Measurements from ENCODE around the gene TTLL12. TPM values are rescaled to one million over a fixed set of nuclear protein-coding genes. Genes with fewer than 3 reads are reported as not detected.
"Not testable (repeated sequence)": the region's sequence is repeated elsewhere in the genome, so short reads cannot be mapped to it uniquely, and the experiment has no call there.

The TTLL12 gene
- total RNA-seq, 2 experiments from 2014 or later: 115 to 118 TPM

DNA sequence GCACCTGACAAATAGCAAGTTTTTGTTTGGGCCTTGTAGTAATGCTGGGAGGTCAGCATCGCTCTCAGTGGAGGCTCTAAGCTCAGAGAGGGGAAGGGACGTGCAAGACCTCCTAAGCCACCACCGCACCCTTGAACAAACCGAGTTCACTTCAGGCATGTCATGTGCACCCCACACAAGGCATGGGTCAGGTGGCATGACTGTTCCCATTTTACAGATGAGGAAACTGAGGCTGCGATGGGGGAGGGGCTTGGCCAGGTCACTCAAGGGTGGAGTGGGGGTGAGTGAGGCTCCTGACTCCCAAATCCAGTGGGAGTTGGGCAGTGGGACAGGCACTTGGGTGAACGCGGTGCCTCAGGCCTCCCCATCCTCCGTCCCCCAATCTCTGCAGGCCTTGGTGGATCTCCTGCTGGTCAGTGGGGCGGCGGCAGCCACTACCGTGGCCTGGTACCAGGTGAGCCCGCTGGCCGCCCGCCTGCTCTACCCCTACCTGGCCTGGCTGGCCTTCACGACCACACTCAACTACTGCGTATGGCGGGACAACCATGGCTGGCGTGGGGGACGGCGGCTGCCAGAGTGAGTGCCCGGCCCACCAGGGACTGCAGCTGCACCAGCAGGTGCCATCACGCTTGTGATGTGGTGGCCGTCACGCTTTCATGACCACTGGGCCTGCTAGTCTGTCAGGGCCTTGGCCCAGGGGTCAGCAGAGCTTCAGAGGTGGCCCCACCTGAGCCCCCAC is 24.4 kb downstream of the TTLL12 start:
- CTCF ChIA-PET: interaction anchor here (0.6 kb wide), 1 partner anchor 19 kb away, joined by 3 read pairs; the partner anchor contains the start of gene MCAT
- POLR2A ChIA-PET: interaction anchor here (0.5 kb wide), 1 partner anchor 1439 kb away, joined by 4 read pairs; no protein-coding TSS in a partner anchor

DNA sequence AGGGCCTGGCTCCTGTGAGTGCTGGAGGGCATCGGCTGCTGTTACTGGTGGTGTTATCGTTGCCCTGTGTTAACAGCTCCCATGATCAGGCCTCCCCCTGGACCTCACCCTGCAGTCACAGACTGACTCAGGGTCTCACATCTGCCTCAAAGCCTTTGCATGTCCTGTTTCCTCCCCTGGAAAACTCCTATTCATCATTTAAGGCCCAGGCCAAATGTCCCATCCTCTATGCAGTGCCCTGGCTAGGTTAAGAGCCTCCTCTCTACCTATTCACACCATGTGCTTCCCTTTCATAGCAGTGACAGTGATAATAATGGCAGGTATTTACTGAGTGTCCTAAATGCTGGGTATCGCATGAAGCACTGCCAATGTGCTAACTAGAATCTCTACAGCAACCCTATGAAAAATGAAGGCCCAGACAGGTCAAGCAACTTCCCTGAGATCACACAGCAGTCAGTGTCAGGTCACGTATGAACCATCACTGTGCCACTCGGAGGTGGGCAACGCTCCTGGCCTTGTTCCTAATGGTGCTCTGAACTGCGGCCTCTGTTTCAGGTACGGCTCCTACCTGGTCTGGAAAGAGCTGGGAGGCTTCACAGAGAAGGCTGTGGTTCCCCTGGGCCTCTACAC is 26.3 kb downstream of the TTLL12 start:
- ChIA-PET CTCF (no interaction called here), POLR2A (interaction anchor here (0.5 kb wide), 1 partner anchor 239 kb away, joined by 8 read pairs; no protein-coding TSS in a partner anchor)

DNA sequence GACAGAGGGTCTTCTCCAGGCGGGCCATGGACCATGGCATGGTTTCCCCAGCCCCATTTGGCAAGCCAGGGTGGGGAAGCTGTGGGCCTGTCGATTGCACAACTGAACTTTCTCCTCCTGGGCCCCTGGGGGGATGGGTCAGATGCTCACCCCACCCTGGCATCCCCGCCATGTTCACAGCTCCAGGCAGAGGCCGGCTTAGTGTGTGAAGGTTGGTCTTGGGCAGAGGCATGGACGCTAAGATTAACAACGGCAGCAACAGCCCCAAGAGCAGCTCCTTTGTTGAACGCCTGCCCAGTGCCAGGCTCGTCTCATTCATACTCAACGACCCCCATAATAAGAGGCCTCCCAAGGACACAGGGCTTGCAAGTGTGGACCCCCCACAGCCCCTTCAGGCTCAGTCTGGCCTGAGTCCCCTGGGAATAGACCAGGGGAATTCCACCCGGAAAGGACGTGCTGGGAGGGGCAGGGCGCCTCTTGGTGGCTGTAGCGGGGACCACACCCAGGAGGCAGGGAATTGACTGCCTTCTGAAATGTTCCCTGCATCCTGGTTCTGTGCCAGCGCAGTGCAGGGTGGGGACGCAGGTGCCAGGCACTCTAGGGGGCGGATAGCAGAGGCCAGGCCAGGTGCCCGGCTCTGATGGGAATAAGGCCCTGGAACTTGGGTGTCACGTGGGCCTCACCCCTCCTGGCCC is 27.3 kb downstream of the TTLL12 start:
- POLR2A ChIA-PET: no interaction called here

DNA sequence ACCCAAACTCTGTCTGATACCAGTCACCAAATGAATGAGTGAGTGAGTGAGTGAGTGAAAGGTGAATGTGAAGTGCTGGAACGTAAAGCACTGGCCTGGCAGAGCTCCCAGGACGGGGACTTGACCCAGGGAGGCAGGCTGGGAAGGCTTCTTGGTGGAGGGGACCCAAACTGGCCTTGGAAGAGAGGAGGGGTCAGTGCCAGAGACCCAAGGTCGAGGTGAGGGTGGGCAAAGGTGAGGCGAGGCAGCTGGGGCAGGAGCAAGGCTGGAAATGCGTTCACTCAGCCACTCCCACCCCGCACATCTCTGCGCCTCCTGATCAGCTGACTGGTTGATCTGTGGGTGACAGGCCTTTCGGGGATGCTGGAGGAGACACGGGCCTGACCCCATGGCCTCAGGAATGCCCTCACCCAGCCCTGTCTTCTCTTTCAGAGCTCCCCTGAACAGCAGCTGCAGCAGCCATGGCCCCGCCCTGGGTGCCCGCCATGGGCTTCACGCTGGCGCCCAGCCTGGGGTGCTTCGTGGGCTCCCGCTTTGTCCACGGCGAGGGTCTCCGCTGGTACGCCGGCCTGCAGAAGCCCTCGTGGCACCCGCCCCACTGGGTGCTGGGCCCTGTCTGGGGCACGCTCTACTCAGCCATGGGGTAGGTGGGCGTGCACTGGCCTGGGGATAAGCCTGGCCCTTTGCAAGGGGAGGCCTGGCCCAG is 28.0 kb downstream of the TTLL12 start:
- ChIA-PET CTCF (no interaction called here), POLR2A (no interaction called here)

More for the DNA sequence above, 27.3 kb downstream of the TTLL12 start:
- CTCF ChIA-PET: no interaction called here

DNA sequence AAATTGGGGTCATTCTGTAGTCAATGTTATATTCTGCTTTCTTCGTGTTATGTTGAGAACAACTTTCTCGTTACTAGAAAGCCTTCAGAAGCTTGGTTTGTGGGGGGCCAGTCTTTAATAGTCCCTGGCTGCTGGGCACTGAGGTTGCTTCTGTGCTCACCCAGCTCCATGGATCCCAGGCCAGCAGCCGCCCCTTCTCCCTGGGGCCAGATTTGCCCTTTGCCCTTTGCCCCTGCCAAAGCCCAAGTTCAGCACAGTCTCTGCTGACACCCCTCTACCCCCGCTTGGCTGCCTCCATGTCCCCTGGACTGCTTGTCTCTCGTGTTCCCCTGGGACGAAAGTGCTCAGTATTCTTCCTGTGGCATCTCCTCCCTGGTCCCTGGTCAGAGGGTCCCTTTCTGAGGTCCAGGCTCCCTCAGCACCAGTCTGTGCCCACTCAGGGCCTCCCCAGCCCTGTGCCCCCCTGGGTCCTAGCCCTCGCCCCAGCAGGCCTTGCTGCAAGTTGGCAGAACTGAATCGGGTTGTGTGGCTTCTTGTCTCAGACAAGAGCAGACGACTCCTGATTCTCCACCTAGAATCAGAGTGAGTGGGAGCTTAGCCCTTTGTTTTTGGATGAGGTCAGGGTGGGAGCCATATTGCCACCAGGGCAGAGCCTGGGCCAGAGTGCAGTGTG is 28.9 kb downstream of the TTLL12 start:
- ChIA-PET CTCF (no interaction called here), POLR2A (no interaction called here)

DNA sequence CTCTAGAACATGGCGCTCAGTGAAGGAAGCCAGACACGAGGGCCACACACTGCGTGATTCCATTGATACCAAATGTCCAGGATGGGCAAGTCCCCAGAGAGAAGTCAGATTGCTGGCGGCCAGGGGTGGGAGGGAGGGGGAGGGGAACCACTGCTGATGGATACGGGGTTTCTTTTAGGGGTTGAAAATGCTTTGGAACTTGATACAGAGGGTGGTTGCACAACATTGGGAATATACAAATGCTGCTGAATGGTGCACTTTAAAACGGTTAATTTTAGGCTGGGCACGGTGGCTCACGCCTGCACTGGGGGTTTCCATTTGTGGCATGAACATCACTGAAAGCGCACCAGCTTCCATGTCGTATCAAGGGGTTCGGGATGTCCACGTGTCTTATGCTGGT is 30.5 kb downstream of the TTLL12 start:
- ChIA-PET POLR2A (no interaction called here), CTCF (no interaction called here)

DNA sequence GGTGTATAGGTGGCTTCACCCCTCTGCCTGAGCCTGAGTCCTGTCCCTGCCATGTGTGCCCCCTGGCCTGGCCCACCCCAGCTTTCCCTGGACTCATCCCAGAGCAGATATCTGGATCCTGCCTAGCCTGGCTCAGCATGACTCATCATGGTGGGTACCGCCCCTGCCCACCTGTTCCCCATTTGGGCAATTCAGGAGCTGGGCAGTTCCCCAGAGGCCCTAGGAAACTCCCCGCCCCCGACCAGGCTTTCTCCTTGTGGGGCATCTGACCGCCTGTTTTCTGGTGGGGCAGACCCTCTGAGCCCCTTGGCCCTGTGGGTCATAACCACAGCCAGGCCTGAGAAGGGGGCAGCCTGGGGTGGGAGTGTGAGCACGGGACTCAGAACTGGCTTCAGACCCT is 31.1 kb downstream of the TTLL12 start:
- CTCF ChIA-PET: no interaction called here
- POLR2A ChIA-PET: no interaction called here

DNA sequence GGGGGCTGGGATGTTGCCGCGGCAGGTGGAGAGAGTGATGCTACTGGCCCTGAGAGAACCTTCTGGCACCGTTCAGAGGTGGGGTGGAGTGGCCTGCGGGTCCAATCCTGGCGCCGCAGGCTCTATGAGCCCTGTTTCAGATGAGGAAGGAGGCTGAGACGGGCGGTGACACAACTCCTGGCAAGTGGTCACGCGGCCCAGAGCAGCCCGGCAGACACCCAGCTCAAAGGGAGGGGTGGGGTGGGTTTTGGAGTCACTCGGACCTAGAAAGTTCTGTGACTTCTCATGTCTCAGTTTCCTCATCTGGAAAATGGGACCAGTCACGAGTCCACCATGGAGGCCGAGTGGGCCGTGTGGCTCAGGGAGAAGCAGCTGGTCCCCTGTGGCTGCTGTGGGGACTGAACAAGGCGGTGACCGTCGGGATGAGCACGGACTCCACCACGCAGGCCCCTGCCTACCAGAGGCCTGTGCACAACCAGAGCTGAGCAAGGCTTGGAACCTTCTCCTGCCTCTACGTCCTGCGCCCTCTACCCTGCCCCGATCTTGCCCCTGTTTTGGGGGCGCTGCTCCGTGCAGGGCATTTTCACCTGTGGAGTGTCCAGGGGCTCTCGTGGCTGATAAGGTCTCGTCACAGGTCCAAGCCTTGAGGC is 31.9 kb downstream of the TTLL12 start:
- ChIA-PET CTCF (interaction anchor here (0.5 kb wide), 1 partner anchor 345 kb away, joined by 3 read pairs; no protein-coding TSS in a partner anchor), POLR2A (no interaction called here)

DNA sequence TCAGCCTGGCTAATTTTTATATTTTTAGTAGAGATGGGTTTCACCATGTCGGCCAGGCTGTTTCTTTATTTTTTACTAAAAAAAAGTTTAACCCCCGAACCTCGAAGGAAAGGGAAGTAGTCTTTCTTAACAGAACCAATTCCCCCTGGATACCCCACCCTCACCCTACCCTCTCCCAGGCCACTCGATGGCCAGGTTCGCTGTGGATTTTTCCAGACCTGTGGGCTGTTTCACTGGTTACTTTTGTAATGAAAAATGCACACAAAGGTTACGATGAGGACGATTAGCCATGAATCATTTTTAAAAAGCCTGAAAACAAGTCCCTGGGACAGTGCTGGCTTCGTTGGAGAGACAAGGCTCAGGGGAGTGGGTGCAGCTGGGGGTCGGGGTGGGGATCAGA is 33.0 kb downstream of the TTLL12 start:
- ChIA-PET POLR2A (interaction anchor here (0.6 kb wide), 1 partner anchor 1551 kb away, joined by 3 read pairs; no protein-coding TSS in a partner anchor), CTCF (no interaction called here)

DNA sequence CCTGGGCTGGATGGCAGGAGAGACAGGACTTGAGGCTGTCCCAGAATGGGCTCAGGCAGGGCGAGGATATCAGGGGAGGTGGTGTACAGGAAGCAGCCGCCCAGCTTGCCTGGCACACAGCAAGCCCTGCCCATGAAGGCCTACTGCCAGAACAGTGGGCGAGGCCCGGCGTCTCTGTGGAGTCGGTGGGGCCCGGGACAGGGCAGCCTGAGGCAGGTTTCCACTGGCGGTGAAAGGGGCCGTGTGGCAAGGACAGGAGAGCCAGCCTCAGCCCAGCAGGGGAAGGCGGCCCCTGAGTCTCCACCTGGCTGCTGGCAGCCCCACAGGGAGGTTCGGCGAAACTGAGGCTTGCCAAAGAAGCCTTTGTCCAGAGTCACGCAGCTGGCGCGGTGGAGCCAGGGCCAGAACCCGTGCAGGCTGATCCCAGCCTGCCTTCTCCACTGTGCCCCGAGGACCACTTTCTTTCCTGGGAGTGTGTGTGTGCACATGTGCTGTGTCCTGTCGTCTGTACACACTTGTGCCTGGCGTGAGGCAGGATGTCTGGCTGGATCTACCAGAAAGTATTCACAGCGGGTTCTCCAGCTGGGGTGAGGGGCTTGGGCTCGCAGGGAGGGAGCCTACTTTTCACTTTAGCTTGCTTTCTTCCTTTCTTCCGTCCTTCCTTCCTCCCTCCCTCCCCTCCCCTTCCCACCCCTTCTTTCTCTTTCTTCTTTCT is 34.4 kb downstream of the TTLL12 start:
- ChIA-PET POLR2A (interaction anchor here (0.6 kb wide), 1 partner anchor 13 kb away, joined by 11 read pairs; no protein-coding TSS in a partner anchor), CTCF (interaction anchor here (0.6 to 1.3 kb wide), 2 partner anchors 24 to 45 kb away, joined by 3 to 5 read pairs; no protein-coding TSS in a partner anchor)

DNA sequence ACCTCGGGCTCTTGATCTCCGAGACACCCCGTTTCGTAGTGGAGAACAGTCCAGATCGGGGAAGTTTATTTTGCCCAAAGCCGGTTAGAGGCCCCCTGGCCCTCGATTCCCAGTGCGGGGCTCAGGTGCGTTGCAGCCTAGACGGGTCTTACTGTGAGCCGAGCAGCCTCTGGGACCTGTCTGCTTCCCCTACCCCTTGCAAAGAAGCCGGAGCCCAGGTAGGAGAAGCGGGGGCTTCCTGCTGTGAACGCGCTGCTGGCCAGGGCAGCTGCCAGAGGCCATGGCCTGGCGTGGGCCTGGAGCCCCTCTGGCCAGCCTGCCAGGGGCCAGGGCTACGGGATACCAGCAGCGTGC is 35.0 kb downstream of the TTLL12 start:
- POLR2A ChIA-PET: interaction anchor here (0.6 kb wide), 1 partner anchor 13 kb away, joined by 11 read pairs; no protein-coding TSS in a partner anchor

DNA sequence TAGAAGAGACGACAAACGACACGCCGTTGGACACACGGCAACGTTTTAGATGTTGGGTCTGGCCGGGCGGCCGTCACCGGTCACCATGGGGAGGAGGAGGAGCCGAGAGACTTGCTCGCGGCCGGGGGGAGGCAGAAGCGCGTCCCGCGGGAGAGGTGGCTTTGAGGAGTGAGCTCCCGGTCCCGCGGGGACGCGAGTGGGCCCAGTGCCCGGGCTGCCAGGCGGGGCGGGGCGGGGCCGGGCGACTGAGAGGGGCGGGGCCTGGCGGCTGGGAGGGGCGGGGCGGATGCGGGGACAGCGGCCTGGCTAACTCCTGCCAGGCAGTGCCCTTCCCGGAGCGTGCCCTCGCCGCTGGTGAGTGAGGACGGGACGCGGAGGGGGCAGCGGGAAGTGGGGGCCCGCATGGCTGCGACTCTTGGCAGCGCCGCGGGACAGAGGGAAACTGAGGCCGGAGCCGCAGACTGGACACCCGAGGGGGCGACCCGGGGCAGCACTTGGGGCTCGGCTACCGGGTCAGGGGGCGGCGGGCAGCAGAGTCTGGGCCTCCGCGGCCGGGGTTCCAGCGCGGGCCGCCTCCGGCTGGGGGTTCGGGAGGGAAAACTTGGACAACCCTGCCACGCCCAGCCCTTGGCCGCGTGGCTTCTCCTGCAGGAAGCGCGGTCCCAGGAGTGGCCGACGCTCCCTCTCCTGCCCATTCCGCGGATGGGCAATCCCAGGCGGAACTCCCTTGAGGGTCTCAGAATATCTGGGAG is 35.5 kb downstream of the TTLL12 start, which contains the start of gene TSPO:
Gene TSPO, plus strand, starts transcription at position 309 of the 752 bp plus-strand sequence. CDS start 7,680 bp downstream, outside the sequence.
- POLR2A ChIA-PET: interaction anchor here (0.6 to 1.3 kb wide), 3 partner anchors 9 to 36 kb away, joined by 5 to 11 read pairs (median 6); no protein-coding TSS in a partner anchor
- CTCF ChIA-PET: interaction anchor here (0.6 kb wide), 1 partner anchor 25 kb away, joined by 5 read pairs; no protein-coding TSS in a partner anchor

More for the DNA sequence above, 35.0 kb downstream of the TTLL12 start:
- CTCF ChIA-PET: interaction anchor here (0.6 to 1.3 kb wide), 2 partner anchors 24 to 44 kb away, joined by 3 to 5 read pairs; no protein-coding TSS in a partner anchor

DNA sequence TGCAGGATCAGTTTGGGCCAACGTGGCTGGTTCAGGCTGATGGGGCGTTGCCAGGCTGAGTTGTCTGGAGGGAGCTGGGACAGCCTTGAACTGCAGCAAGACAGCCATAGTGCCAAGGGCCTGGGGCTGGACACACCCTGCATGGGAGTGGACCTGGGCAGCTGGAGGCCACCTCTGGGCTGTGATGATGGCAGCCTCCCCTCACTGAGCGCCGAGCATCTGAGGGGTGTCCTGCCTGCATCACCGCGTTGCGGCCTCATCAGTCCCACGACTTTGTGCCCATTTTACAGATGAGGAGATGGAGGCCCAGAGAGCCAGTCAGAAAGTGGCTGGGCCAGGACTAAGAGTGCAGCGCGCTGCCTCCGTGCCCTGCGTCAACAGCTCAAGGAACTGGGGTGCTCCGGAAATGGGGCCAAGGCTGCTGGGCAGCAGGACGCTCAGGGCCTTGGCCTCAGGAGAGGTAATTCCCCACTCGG is 36.2 kb downstream of the TTLL12 start:
- ChIA-PET CTCF (no interaction called here), POLR2A (interaction anchor here (1.0 to 1.3 kb wide), 2 partner anchors 8 to 37 kb away, joined by 5 to 6 read pairs; no protein-coding TSS in a partner anchor)

DNA sequence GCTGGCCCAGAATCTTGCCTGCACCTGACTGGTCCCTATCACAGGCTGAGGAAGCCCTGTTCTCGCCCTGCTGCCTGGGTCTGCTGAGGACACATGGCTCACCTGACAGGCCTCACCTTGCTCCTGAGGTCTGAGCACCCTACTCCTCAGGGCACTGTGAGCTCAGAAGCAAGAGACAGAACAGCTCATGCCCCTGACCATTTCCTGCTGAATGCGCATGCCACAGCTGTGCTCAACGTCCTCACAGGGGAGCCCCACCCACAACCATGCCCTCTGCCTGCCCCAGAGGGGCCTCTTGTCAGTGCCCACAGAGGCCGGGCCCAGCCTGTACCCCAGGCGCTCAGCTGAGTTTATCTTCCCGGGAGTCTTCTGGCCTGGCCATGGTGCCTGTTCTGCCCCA is 38.4 kb downstream of the TTLL12 start:
- ChIA-PET CTCF (no interaction called here), POLR2A (no interaction called here)

DNA sequence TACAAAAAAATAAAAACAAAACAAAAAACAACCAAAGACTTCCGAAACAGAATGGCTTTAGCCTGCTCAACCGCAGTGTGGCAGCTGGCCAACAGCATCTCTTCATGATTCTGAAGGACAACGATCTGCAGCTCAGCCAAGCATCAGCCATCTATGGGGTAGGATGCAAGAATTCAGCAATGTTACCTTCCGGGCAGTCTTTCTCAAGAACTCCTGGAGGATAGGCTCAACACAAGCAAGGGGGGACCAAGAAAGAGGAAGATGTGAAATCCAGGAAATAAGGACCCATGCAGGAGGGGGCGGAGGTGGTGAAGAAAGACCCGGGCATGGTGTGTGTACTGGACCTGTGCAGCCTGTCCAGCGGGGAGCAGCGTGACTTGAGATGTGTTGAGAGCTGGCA is 39.1 kb downstream of the TTLL12 start:
- ChIA-PET POLR2A (interaction anchor here (0.7 kb wide), 1 partner anchor 81 kb away, joined by 6 read pairs; no protein-coding TSS in a partner anchor), CTCF (no interaction called here)

DNA sequence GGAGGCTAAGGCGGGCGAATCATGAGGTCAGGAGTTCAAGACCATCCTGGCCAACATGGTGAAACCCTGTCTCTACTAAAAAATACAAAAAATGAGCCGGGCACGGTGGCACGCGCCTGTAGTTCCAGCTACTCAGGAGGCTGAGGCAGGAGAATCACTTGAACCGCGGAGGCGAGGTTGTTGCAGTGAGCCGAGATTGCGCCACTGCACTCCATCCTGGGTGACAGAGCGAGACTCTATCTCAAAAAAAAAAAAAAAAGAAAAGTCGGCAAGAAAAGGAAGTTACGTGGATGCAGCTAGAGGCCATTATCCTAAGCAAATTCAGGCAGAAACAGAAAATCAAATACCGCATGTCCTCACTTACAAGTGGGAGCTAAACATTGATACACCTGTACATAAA is 40.6 kb downstream of the TTLL12 start:
- POLR2A ChIA-PET: not testable (repeated sequence)
- CTCF ChIA-PET: interaction anchor here (0.7 to 1.4 kb wide), 2 partner anchors 10 to 505 kb away, joined by 3 to 4 read pairs; no protein-coding TSS in a partner anchor

DNA sequence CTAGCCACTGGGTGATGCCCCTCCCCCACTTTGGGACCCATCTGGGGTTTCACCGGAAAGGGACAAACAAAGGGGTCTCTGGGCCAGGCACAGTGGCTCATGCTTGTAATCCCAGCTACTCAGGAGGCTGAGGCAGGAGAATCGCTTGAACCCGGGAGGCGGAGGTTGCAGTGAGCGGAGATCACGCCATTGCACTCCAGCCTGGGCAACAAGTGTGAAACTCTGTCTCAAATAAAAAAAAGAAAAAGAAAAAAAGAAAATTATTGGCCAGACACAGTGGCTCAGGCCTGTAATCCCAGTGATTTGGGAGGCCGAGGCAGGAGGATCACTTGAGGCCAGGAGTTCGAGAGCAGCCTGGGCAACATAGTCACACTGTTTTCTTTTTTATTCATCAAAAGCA is 41.6 kb downstream of the TTLL12 start:
- CTCF ChIA-PET: interaction anchor here (0.6 to 1.4 kb wide), 2 partner anchors 9 to 90 kb away, joined by 3 to 4 read pairs; no protein-coding TSS in a partner anchor

More for the DNA sequence above, 41.6 kb downstream of the TTLL12 start:
- POLR2A ChIA-PET: interaction anchor here (0.6 kb wide), 1 partner anchor 23 kb away, joined by 3 read pairs; no protein-coding TSS in a partner anchor
